Measurements from ENCODE around the gene XKR8.

The XKR8 gene

GRCh38 chr1:27959792-27960603 lies at the start of gene XKR8:
TSS of gene XKR8 (plus strand) at chr1:27959973. CDS start at chr1:27960070, 97 bp downstream.
- DNase-seq (ENCODE audit: low read depth in 2 of 2, low spot score in 1 of 2) = peak; percentile 52 to 60

GRCh38 chr1:27912429-27912828 lies 47.3 kb upstream of the XKR8 start:
- DNase-seq (ENCODE audit: low read depth in 2 of 2, low spot score in 1 of 2) = no peak

- no peak for DNase-seq (ENCODE audit: low read depth in 2 of 2, low spot score in 1 of 2)
Observed at GRCh38 chr1:27915082-27915575, 44.6 kb upstream of the XKR8 start.

GRCh38 chr1:27922272-27922671 lies 37.5 kb upstream of the XKR8 start:
- no peak for DNase-seq (ENCODE audit: low read depth in 2 of 2, low spot score in 1 of 2)

GRCh38 chr1:27928216-27928954 lies 31.4 kb upstream of the XKR8 start:
- DNase-seq (ENCODE audit: low read depth in 2 of 2, low spot score in 1 of 2) = no peak

- no peak for DNase-seq (ENCODE audit: low read depth in 2 of 2, low spot score in 1 of 2)
Observed at GRCh38 chr1:27931184-27931583, 28.6 kb upstream of the XKR8 start.

- DNase-seq (ENCODE audit: low read depth in 2 of 2, low spot score in 1 of 2) = no peak
Observed at GRCh38 chr1:27931759-27932158, 28.0 kb upstream of the XKR8 start.

- no peak for DNase-seq (ENCODE audit: low read depth in 2 of 2, low spot score in 1 of 2)
Observed at GRCh38 chr1:27934818-27935549, 24.8 kb upstream of the XKR8 start, which contains the start of gene SMPDL3B. TSS of gene SMPDL3B (plus strand) at chr1:27935000. CDS start at chr1:27935184, 184 bp downstream.

- DNase-seq (ENCODE audit: low read depth in 2 of 2, low spot score in 1 of 2) = no peak
Observed at GRCh38 chr1:27935721-27936120, 24.1 kb upstream of the XKR8 start.

GRCh38 chr1:27936370-27936769 lies 23.4 kb upstream of the XKR8 start:
- DNase-seq (ENCODE audit: low read depth in 2 of 2, low spot score in 1 of 2) = no peak

- no peak for DNase-seq (ENCODE audit: low read depth in 2 of 2, low spot score in 1 of 2)
Observed at GRCh38 chr1:27937524-27937836, 22.3 kb upstream of the XKR8 start.

GRCh38 chr1:27938488-27938887 lies 21.3 kb upstream of the XKR8 start:
- DNase-seq (ENCODE audit: low read depth in 2 of 2, low spot score in 1 of 2) = no peak

GRCh38 chr1:27940297-27940696 lies 19.5 kb upstream of the XKR8 start:
- DNase-seq (ENCODE audit: low read depth in 2 of 2, low spot score in 1 of 2) = peak; percentile 39 to 63

- DNase-seq (ENCODE audit: low read depth in 2 of 2, low spot score in 1 of 2) = no peak
Observed at GRCh38 chr1:27940870-27941560, 18.8 kb upstream of the XKR8 start.

- DNase-seq (ENCODE audit: low read depth in 2 of 2, low spot score in 1 of 2) = no peak
Observed at GRCh38 chr1:27941671-27942540, 17.9 kb upstream of the XKR8 start.

GRCh38 chr1:27945020-27945419 lies 14.8 kb upstream of the XKR8 start:
- DNase-seq (ENCODE audit: low read depth in 2 of 2, low spot score in 1 of 2) = no peak

GRCh38 chr1:27949027-27949426 lies 10.7 kb upstream of the XKR8 start:
- DNase-seq (ENCODE audit: low read depth in 2 of 2, low spot score in 1 of 2) = no peak

- DNase-seq (ENCODE audit: low read depth in 2 of 2, low spot score in 1 of 2) = no peak
Observed at GRCh38 chr1:27951396-27951795, 8.4 kb upstream of the XKR8 start.

GRCh38 chr1:27952147-27952546 lies 7.6 kb upstream of the XKR8 start:
- no peak for DNase-seq (ENCODE audit: low read depth in 2 of 2, low spot score in 1 of 2)

GRCh38 chr1:27954186-27954585 lies 5.6 kb upstream of the XKR8 start:
- DNase-seq (ENCODE audit: low read depth in 2 of 2, low spot score in 1 of 2) = no peak
